Astrocyte (in vitro differentiated cells and primary cell): ENCODE measurements around the gene PIK3R3. TPM values are rescaled to one million over a fixed set of nuclear protein-coding genes. Genes with fewer than 3 reads are reported as not detected.

Experiments used
- DNase-seq: peaks from one replicate; pipeline ENCODE4 v3.0.0-alpha.2; 2010; ENCODE audit warnings: low read depth
- FAIRE-seq: peaks from 2 replicates; lab custom pipeline; 2011; peaks lifted over from hg19 to GRCh38; lab: Jason Lieb, UNC
- H2AFZ ChIP-seq: 2 replicates; pipeline ENCODE4 v1.6.0; 2012; ENCODE audit warnings: low read depth, low read length, inconsistent platforms
- H3K27ac ChIP-seq: 2 replicates; pipeline ENCODE4 v1.5.1; 2011; ENCODE audit warnings: low read depth, low read length, inconsistent platforms
- H3K27me3 ChIP-seq: 2 replicates; pipeline ENCODE4 v1.6.0; 2011; ENCODE audit warnings: low read length, inconsistent platforms; ENCODE audit not compliant: insufficient read depth
- H3K36me3 ChIP-seq: 2 replicates; pipeline ENCODE4 v1.5.1; 2011; ENCODE audit warnings: low read length, inconsistent platforms; ENCODE audit not compliant: insufficient read depth
- H3K4me1 ChIP-seq: 2 replicates; pipeline ENCODE4 v1.5.1; 2011; ENCODE audit warnings: low read length, inconsistent platforms; ENCODE audit not compliant: insufficient read depth
- H3K4me2 ChIP-seq: 2 replicates; pipeline ENCODE4 v1.6.0; 2012; ENCODE audit warnings: low read length, inconsistent platforms
- H3K4me3 ChIP-seq: 2 replicates; pipeline ENCODE4 v1.5.1; 2011; ENCODE audit warnings: low read depth, mild to moderate bottlenecking, low read length, inconsistent platforms; ENCODE audit not compliant: insufficient read depth
- H3K79me2 ChIP-seq: 2 replicates; pipeline ENCODE4 v1.6.0; 2012; ENCODE audit warnings: mild to moderate bottlenecking, low read length, inconsistent platforms; ENCODE audit not compliant: insufficient read depth
- H3K9ac ChIP-seq: 2 replicates; pipeline ENCODE4 v1.6.0; 2012; ENCODE audit warnings: mild to moderate bottlenecking, low read length, inconsistent platforms
- H3K9me3 ChIP-seq: 2 replicates; pipeline ENCODE4 v1.5.1; 2012; ENCODE audit warnings: low read depth, mild to moderate bottlenecking, low read length, inconsistent platforms; ENCODE audit not compliant: insufficient read depth
- H4K20me1 ChIP-seq: 2 replicates; pipeline ENCODE4 v1.6.0; 2012; ENCODE audit warnings: low read length, inconsistent platforms; ENCODE audit not compliant: insufficient read depth
- H3K27ac Mint-ChIP-seq: one replicate; pipeline ENCODE4 v1.8.0; 2021; ENCODE audit warnings: mild to moderate bottlenecking, mixed read lengths; ENCODE audit not compliant: unreplicated experiment
- H3K27me3 Mint-ChIP-seq: one replicate; pipeline ENCODE4 v1.8.0; 2021; ENCODE audit warnings: low read depth, mixed read lengths; ENCODE audit not compliant: unreplicated experiment
- H3K36me3 Mint-ChIP-seq: one replicate; pipeline ENCODE4 v1.8.0; 2021; ENCODE audit warnings: low read depth, mixed read lengths; ENCODE audit not compliant: unreplicated experiment
- H3K4me1 Mint-ChIP-seq: one replicate; pipeline ENCODE4 v1.8.0; 2021; ENCODE audit warnings: low read depth, mixed read lengths; ENCODE audit not compliant: unreplicated experiment
- H3K4me3 Mint-ChIP-seq: one replicate; pipeline ENCODE4 v1.8.0; 2021; ENCODE audit warnings: mild to moderate bottlenecking, moderate library complexity, mixed read lengths; ENCODE audit not compliant: unreplicated experiment
- H3K9me3 Mint-ChIP-seq: one replicate; pipeline ENCODE4 v1.8.0; 2021; ENCODE audit warnings: mild to moderate bottlenecking, mixed read lengths; ENCODE audit not compliant: unreplicated experiment
- CTCF ChIP-seq: IDR thresholded peaks from 2 replicates; pipeline ENCODE4 v1.5.1; 2011; ENCODE audit warnings: low read depth, mild to moderate bottlenecking, inconsistent platforms, low read length, moderate library complexity; ENCODE audit not compliant: insufficient read depth
- EZH2 ChIP-seq: IDR thresholded peaks from 2 replicates; pipeline ENCODE4 v1.6.1; 2012; ENCODE audit warnings: mild to moderate bottlenecking, low read length, inconsistent platforms; ENCODE audit not compliant: insufficient read depth
- total RNA-seq: library from RNA; stranded (reverse); gene quantifications from 2 replicates; pipeline ENCODE4 v1.2.1, GENCODE V29; 2021

The PIK3R3 gene
- total RNA-seq, 1 donor from 2014 or later, result 68.4 TPM

GRCh38 chr1:46034601-46035516, 97.6 kb downstream of the PIK3R3 start:
- Mint-ChIP-seq H3K4me1 (peaks cover 8% of the 10 kb centered on the region), H3K36me3 (peaks cover 16% of the 10 kb centered on the region), H3K4me3 (no peak overlapping the region), H3K27me3 (no peaks in the 10 kb centered on the region), H3K9me3 (no peaks in the 10 kb centered on the region), H3K27ac (peak overlapping the region; percentile 41)
- Histone ChIP-seq H3K4me2 (no peak overlapping the region), H3K4me1 (peaks cover 4% of the 10 kb centered on the region), H3K4me3 (no peak overlapping the region), H3K9ac (no peak overlapping the region), H4K20me1 (peaks cover 14% of the 10 kb centered on the region), H3K9me3 (no peaks in the 10 kb centered on the region), H3K27ac (no peak overlapping the region), H3K27me3 (no peaks in the 10 kb centered on the region), H3K36me3 (peaks cover 4% of the 10 kb centered on the region), H3K79me2 (no peaks in the 10 kb centered on the region), H2AFZ (no peak overlapping the region)
- FAIRE-seq (no peak), DNase-seq (no peak)
- no peak for TF ChIP-seq CTCF
- no peak for TF ChIP-seq EZH2

- no peaks in the 10 kb centered on the region for H3K27me3 Mint-ChIP-seq
- H3K4me1 Mint-ChIP-seq, result peaks cover 8% of the 10 kb centered on the region
- peaks cover 20% of the 10 kb centered on the region for H3K36me3 Mint-ChIP-seq
- no peaks in the 10 kb centered on the region for H3K9me3 Mint-ChIP-seq
- Histone ChIP-seq H3K27ac (peak overlapping the region; percentile 19), H3K4me3 (no peak overlapping the region), H3K27me3 (no peaks in the 10 kb centered on the region), H3K79me2 (no peaks in the 10 kb centered on the region), H3K9me3 (no peaks in the 10 kb centered on the region), H2AFZ (no peak overlapping the region), H3K4me1 (peaks cover 4% of the 10 kb centered on the region), H3K4me2 (no peak overlapping the region), H3K36me3 (peaks cover 4% of the 10 kb centered on the region), H4K20me1 (peaks cover under 1% of the 10 kb centered on the region), H3K9ac (no peak overlapping the region)
- no peak overlapping the region for H3K27ac Mint-ChIP-seq
- DNase-seq, result no peak
- H3K4me3 Mint-ChIP-seq, result no peak overlapping the region
- TF ChIP-seq EZH2 (no peak), CTCF (no peak)
- FAIRE-seq, result no peak
Observed at GRCh38 chr1:46030876-46031660, 101.4 kb downstream of the PIK3R3 start.
